OCI-LY7 (cell line): ENCODE measurements around the gene KRTAP10-5. TPM values are rescaled to one million over a fixed set of nuclear protein-coding genes. Genes with fewer than 3 reads are reported as not detected.

Experiments
- BruUV-seq: library from RNA; stranded (reverse); fragments of 400-500 nt; replicated peaks from 2 replicates; lab custom pipeline; 2021; lab: Mats Ljungman, UMichigan
- CTCF ChIA-PET: fragments of 300-600 bp; sonication (Branson Sonifier 250); formaldehyde crosslinking; loops from one replicate; lab custom pipeline; 2022; ENCODE audit warnings: antibody characterized with exemption; ENCODE audit not compliant: unreplicated experiment; lab: Charles Lee
- POLR2A ChIA-PET: fragments of 300-600 bp; sonication (Branson Sonifier 250); formaldehyde crosslinking; loops from one replicate; lab custom pipeline; 2022; ENCODE audit warnings: antibody characterized with exemption; lab: Charles Lee
- DNase-seq: peaks from one replicate; pipeline ENCODE4 v3.0.0-alpha.2; 2015; ENCODE audit warnings: low spot score
- H2AFZ ChIP-seq: fragments of 200-600 bp; sonication (generic), shearing (Covaris generic); 2 replicates; pipeline ENCODE4 v1.6.1; 2014; ENCODE audit warnings: mild to moderate bottlenecking, antibody characterized with exemption, low read length, moderate library complexity
- H3K27ac ChIP-seq: fragments of 200-600 bp; sonication (generic); 2 replicates; pipeline ENCODE4 v1.5.1; 2014; ENCODE audit warnings: mixed run types, low read depth, mild to moderate bottlenecking, moderate library complexity, low read length, inconsistent platforms; ENCODE audit not compliant: poor library complexity, severe bottlenecking
- H3K36me3 ChIP-seq: fragments of 200-600 bp; sonication (generic); 2 replicates; pipeline ENCODE4 v1.6.1; 2014; ENCODE audit warnings: mild to moderate bottlenecking, antibody characterized with exemption, low read length, moderate library complexity, mixed read lengths; ENCODE audit not compliant: insufficient read depth
- H3K4me1 ChIP-seq: fragments of 200-600 bp; sonication (generic); 2 replicates; pipeline ENCODE4 v1.5.1; 2014; ENCODE audit warnings: mild to moderate bottlenecking, low read length; ENCODE audit not compliant: insufficient read depth, poor library complexity, severe bottlenecking
- H3K4me2 ChIP-seq: fragments of 200-600 bp; sonication (generic); 2 replicates; pipeline ENCODE4 v1.6.1; 2014; ENCODE audit warnings: mild to moderate bottlenecking, low read length
- H3K4me3 ChIP-seq: fragments of 200-600 bp; sonication (generic); 2 replicates; pipeline ENCODE4 v1.5.1; 2014; ENCODE audit warnings: mild to moderate bottlenecking, low read depth, low read length; ENCODE audit not compliant: poor library complexity, severe bottlenecking
- H3K79me2 ChIP-seq: fragments of 200-600 bp; sonication (generic); 2 replicates; pipeline ENCODE4 v1.6.1; 2016; ENCODE audit warnings: low read depth, mild to moderate bottlenecking, low read length, moderate library complexity, mixed read lengths; ENCODE audit not compliant: insufficient read depth
- H3K9me2 ChIP-seq: fragments of 200-600 bp; sonication (generic); 2 replicates; pipeline ENCODE4 v1.6.1; 2016; ENCODE audit warnings: mild to moderate bottlenecking, low read length, mixed read lengths; ENCODE audit not compliant: insufficient read depth
- H3K9me3 ChIP-seq: fragments of 200-600 bp; sonication (generic); 2 replicates; pipeline ENCODE4 v1.6.1; 2014; ENCODE audit warnings: mild to moderate bottlenecking, mixed run types, low read length, mixed read lengths
- H4K20me1 ChIP-seq: fragments of 200-600 bp; sonication (generic); 2 replicates; pipeline ENCODE4 v1.6.1; 2014; ENCODE audit warnings: mild to moderate bottlenecking, antibody characterized with exemption, low read length, moderate library complexity, mixed read lengths; ENCODE audit not compliant: insufficient read depth
- CTCF ChIP-seq: fragments of 200-600 bp; sonication (generic); conservative IDR thresholded peaks from 2 replicates; pipeline ENCODE4 v1.5.1; 2014; ENCODE audit warnings: mild to moderate bottlenecking, antibody characterized with exemption, low read length, moderate library complexity, mixed read lengths
- EZH2phosphoT487 ChIP-seq: fragments of 200-600 bp; sonication (generic); IDR thresholded peaks from 2 replicates; pipeline ENCODE4 v1.6.1; 2018; ENCODE audit warnings: low read depth, borderline replicate concordance, mild to moderate bottlenecking, mixed run types, antibody characterized with exemption, low read length, moderate library complexity, mixed read lengths
- intact Hi-C: fragments of 100-400 bp; cut with micrococcal nuclease; formaldehyde crosslinking; loops from one replicate; pipeline ENCODE4 v1.10.0; 2022; ENCODE audit not compliant: unreplicated experiment
- total RNA-seq, 2 experiments: library from RNA; depleted of rRNA in 1 of 2; stranded (reverse); fragments of >200 nt in 1 of 2; shearing (Covaris generic) in 1 of 2; gene quantifications; 2 replicates each; pipeline ENCODE4 v1.2.3, GENCODE V29; 2014 to 2022

KRTAP10-5 gene
- total RNA-seq, 2 experiments from 2014 or later, result not detected

GRCh38 chr21:44566403-44566802 lies 14.0 kb downstream of the KRTAP10-5 start:
- TF ChIP-seq CTCF, result no peak
- no peak for TF ChIP-seq EZH2phosphoT487
- POLR2A ChIA-PET, result no interaction called here
- H2AFZ ChIP-seq, result no peak overlapping the region
- DNase-seq, result no peak
- H3K4me2 ChIP-seq, result no peak overlapping the region
- H3K9me2 ChIP-seq, result no peaks in the 10 kb centered on the region
- H3K9me3 ChIP-seq, result no peaks in the 10 kb centered on the region
- no peaks in the 10 kb centered on the region for H3K4me1 ChIP-seq
- intact Hi-C loops, result no loop called here
- CTCF ChIA-PET, result no interaction called here
- H3K4me3 ChIP-seq, result no peak overlapping the region
- H4K20me1 ChIP-seq, result no peaks in the 10 kb centered on the region
- no peaks in the 10 kb centered on the region for H3K79me2 ChIP-seq
- no peak overlapping the region for H3K27ac ChIP-seq
- no TSS peak for BruUV-seq
- H3K36me3 ChIP-seq, result no peaks in the 10 kb centered on the region

GRCh38 chr21:44564886-44565598 lies 15.4 kb downstream of the KRTAP10-5 start:
- ChIA-PET CTCF (no interaction called here), POLR2A (no interaction called here)
- DNase-seq, result no peak
- no TSS peak for BruUV-seq
- Histone ChIP-seq H3K9me2 (no peaks in the 10 kb centered on the region), H3K4me3 (no peak overlapping the region), H2AFZ (no peak overlapping the region), H4K20me1 (no peaks in the 10 kb centered on the region), H3K79me2 (no peaks in the 10 kb centered on the region), H3K4me2 (no peak overlapping the region), H3K27ac (no peak overlapping the region), H3K9me3 (no peaks in the 10 kb centered on the region), H3K4me1 (no peaks in the 10 kb centered on the region), H3K36me3 (no peaks in the 10 kb centered on the region)
- TF ChIP-seq EZH2phosphoT487 (no peak), CTCF (no peak)
- intact Hi-C loops, result no loop called here

- intact Hi-C loops, result no loop called here
- no TSS peak for BruUV-seq
- TF ChIP-seq EZH2phosphoT487, result no peak
- no peak for TF ChIP-seq CTCF
- no peak overlapping the region for H3K4me3 ChIP-seq
- no peaks in the 10 kb centered on the region for H3K9me3 ChIP-seq
- no peak overlapping the region for H3K27ac ChIP-seq
- ChIA-PET CTCF (no interaction called here), POLR2A (no interaction called here)
- H3K36me3 ChIP-seq, result no peaks in the 10 kb centered on the region
- no peaks in the 10 kb centered on the region for H3K4me1 ChIP-seq
- no peaks in the 10 kb centered on the region for H4K20me1 ChIP-seq
- H3K79me2 ChIP-seq, result no peaks in the 10 kb centered on the region
- DNase-seq, result no peak
- no peaks in the 10 kb centered on the region for H3K9me2 ChIP-seq
- H2AFZ ChIP-seq, result no peak overlapping the region
- no peak overlapping the region for H3K4me2 ChIP-seq
Observed at GRCh38 chr21:44564099-44564498, 16.3 kb downstream of the KRTAP10-5 start.
